NCI-H2081 treated with DMSO at 0.1 percent for 48 hours (cell line): ENCODE measurements around the gene MEF2C.

Experiments used
- DNase-seq: peaks from one replicate; lab custom pipeline; 2025; lab: John Stamatoyannopoulos, UW

MEF2C gene

DNA sequence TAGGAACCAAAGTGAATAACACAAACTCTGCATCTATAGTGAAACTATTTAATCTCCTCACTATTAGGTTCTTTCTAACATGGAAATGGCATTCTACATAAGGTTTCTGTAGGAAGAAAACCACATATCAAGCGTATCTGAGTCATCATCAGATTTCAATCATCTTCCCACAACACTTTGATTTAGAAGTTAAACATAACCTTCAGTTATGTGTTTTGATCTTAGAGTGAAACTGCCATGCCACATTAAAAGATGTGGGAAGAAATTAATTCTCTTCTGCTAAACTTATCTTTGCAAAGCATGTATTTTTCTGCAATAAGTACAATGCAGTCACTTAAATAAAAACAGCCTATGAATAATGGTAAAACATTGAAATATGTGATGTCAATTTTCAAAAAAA, 55.0 kb downstream of the MEF2C start:
- no peak for DNase-seq

DNA sequence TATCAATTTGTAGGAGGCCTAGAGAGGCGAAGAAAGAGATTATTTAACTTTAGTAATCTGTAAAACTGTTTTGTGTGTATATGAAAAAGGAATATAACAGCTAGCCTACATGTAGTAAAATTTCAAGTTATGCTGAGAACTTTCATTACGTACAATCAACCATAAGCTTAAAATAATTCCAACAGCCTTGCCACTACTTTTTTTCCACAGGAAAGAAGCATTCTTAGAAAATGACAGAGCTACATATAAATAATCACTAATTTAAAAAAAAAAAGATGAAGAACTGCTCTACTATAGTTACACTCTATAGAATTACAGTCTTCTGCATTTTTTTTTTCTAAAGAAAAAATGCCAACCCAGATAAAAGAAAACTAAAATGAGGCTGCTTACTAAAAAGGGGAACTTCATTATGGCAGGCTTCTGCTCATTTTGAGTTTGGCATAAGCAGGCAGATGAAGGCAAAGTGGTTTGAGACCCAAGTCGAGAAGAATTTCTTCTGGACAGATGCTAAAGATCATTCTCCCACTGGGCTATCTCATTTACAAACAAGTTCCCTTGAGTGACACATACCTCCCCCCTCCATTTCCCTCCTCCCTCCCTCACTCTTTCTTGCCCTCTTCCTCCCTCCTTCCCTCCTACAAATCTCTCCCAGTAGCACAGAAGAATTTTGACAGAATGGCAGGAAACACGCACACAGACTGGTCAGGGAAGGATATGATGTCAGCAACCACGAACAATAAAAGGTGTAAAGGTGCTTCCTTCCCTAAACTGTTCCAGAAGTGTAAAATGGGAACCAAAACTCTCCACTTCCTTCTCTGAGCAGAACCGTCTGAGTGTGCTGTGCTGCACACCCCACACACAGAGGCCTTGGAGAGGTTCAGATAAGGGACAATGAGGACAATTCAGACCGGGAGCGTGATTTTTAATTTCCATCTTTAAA, 56.1 kb downstream of the MEF2C start:
- DNase-seq, result no peak

DNA sequence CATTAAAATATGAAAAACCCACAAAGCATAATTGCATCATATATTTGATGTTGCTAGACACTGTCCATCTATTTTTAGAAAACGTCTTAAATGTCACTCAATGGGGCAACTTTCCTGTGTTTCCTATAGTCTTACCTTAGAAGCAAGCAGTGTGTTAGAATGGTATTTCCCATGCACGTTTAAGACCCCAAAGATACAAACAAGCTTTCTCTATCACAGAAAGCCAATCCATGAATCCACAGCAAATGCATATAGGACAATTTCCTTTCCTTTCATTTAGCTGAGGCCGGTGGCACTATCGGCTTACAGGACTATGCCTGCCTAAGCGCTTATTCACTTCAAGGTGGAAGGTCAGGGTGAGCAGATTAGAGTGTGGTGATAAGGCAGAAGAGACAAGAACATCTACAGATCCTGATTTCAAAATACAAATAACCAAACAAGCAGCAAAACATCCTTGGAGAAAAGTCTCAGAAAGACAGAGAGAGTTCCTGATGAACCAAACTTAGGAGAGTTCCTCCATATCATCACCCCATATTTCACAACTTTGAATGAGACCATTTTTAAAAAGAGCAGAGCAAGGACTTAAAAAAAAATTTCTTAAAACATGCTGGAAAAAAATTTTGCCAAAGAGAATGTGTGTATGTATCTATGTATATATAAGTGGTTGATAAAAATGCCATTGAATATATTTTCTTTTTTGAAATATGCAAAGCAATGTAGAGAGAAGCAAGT, 57.2 kb downstream of the MEF2C start:
- DNase-seq, result no peak

DNA sequence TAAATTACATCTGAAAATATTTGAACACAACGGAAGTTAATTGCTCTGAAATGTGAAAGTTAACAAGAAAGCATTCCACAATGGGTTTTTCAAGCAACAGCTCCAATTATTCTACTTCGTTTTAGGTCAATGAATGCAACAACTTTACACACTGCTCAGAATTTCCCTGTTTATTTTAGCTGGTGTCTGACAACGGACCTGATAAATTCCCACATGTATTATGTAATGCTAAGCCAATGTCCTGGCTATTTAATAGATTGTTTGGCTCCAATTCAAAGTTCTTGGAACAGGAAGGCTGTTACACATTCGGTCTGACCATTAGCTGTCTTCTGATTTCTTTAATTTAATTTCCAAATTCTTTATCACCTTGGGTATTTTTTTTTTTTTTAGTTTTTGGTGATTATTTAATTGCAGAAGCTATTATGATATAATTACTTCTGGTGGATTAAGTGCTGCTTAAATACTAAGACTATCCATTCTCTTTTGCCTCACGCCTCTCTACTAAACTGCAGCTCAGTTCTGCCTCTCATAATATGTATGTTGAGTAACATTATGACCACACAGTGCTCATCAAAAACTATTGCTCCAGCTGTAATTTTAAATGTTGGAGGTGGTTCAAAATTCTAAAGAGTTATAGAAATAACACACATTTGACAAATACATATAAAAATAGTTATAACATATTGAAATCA, 57.9 kb downstream of the MEF2C start:
- no peak for DNase-seq

DNA sequence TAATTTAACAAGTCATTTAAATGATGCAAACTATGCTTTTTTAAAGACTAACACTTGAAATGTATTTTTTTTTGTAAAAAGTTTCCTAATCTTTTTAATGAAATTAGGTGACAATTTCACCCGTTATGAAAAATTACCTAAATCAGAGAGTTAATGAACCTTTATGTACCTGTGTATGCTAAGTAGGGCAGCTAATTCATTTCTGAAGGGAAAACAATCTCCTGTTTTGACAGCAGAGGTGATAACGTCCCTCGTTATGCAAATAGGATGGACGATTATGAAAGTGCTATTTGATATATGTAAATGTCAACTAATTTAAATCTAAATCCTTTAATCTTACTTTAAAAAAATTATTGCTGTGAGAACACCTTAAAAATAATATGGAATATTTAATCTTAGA, 58.8 kb downstream of the MEF2C start:
- DNase-seq, result no peak

DNA sequence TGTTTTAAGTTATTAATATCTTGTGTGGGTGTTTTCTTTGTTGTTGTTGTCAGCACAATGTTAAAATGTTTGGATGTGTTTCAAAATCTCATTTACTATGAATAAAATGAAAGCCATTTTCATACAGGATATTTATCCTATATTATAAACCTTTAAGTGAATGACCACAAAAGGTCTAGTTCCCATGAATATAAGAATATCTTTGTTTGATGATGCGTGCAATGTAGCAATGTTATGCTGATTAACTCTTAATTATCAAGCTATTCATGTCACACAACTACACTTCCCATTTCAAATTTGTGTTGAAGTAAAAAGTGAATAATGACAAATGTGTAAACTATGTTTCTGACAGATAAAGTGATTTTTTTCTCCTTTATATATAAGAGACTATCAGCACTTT, 59.8 kb downstream of the MEF2C start:
- DNase-seq, result no peak

DNA sequence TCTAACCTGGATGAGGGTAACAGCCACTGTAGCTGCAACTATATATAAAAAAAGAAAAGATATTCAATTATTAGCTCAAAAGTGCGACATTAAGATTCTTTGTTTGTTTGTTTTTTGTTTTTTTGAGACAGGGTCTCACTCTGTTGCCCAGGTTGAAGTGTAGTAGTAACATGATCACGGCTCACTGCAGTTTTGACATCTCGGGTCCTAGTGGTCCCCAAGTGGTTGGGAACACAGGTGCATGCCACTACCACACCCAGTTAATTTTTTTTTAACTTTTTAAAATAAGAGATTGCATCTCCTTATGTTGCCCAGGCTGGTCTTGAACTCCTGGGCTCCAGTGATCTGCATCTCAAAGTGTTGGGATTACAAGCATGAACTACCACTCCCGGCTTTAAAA, 61.8 kb downstream of the MEF2C start:
- no peak for DNase-seq

DNA sequence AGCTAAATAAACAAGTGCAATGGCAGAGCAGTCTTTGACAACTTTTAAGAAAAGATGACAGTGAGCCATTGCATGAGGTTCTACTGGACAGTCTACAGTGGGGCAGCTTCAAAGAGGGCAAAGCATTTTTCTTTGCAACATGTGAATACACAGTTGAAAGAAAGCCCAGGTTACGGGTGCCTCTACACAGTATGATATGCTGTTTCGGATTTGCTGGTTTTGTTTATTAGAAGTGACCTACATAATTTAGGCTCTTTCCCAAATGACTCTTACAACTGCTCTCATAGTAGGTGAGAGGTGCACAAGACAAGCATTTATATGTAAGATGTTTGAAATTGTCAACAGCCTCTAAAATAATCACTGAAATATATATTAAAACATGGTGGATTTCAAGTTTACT, 62.4 kb downstream of the MEF2C start:
- no peak for DNase-seq

DNA sequence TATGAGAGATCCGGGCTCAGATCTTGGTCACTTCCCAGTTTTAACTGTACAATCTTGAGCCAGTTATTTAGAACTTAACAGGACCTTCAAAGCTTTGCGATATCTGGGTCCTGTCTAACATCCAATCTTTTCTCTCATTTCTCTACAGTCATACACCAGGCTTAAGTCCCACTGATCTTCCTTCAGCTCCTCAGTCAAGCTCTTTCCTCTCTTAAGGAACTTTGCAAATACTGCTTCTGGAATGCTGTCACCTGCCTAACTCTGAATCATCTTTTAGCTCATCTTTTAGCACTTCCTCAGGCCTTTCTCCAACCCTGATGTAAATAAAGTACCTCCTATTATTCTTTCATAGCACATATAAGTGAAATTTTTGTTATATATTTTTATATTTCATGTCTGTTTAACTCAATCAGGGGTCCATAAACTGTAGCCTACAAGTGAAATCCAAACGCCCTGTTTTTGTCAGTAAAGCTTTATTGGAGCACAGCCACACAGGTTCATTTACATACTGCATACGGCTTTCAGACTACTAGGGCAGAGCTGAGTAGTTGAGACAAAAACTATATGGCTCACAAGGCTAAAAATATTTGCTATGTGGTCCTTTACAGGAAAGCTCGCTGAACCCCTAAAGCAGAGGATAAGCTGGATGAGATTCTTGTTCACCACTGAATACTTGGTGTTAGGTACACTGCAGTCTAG, 63.5 kb downstream of the MEF2C start:
- no peak for DNase-seq

DNA sequence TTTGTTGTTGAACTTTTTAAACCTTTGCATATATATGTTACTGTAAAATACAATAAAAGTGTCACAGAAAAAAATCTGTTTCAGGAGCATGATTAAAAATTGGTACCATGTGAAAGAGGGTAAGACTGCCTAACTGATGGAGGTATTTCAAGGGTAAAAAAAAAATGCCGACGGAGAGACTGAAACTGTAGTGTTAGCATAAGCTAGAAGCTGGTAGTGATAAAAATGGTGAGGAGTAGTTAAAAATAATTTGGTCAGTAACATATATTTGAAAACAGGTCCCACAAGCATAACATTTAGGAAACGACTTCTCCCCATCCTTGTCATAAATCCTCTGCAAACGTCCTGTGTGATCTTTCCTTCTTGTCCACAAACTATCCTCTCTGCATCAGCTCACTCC, 64.7 kb downstream of the MEF2C start:
- DNase-seq, result no peak

DNA sequence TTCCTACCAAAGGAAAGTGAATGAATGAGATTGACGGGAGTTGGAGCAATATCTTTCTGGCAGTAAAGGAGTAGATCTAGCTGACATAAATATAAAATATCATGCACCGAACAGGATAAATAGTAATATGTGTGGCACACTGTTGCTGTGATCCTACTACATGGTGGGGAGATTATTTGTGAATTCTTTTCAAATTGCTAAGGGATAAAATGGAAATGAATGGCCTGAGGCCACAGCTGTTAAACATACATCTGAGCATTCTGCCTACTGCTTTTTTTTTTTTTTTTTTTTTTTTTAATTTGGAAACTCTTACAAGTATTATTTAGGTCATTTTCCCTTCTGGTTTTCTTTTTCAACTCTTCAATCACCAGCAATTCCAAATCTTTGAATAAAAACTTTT, 66.8 kb downstream of the MEF2C start:
- DNase-seq, result no peak

DNA sequence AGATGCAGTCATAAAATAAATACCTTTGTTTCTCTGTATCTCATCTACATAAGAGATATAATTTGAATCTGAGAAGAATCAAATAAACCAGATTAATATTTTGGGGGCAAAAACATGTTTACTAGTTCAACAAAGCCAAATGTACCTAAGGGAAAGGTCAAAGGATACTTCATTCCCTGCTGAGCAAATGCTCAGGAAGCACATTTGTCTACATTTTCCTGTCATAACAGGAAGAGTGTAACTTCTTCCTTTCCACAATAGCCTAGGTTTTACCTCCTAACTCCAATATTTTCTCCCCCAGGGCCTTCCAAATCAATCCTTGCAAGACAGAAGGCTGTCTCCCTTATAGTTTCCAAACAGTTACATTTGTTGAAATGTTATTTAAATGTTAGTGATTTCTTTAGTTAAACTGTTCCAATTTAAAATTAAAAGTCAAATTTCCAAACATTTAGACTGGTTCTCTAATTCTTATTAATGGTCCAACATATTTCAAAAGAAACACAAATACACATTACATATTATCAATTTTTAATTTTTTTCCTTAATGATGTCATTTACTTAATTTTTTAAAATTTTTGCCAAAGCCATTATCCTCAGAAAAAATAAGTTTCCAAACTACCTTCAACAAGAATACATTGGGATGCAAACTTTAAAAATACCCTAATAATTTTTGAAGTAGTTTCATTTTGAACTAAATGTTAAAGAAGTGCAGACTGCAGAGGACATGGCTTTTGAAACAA, 67.8 kb downstream of the MEF2C start:
- DNase-seq, result no peak

DNA sequence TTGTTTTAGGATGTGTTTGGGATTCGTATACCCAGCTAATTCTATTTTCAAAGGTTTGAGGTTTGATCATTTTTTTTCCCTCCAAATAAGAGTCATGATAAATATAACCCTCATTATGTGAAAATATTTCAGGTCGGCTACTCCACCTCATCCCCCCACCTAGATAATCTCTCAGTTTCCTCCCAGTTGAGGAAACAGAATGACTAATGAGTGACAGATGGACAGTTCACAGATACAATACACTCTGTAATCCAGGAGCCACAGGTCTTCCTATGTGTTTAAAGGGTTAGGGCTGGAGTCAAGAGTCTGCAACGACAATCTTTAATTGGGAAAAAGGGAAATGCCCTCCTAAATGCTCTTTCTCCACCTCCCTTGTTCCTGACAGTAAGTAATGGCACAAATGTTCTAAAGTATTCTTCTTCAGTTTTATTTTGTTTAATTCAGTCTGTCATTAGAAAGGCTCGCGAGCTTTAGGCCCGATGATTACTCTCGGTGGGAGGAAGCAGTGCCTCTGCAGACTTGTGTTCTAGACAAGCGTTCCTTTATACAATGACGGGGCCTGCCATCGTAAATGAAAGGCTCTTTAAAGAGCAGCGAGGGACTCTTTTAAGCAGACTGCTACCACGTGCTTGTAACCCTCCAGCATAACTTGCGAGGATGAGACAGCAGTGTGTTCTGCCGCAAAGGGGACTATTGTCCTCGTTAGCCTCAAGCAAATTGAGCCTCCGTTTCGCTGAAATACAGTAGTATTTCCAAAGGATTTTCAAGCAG, 69.0 kb downstream of the MEF2C start:
- no peak for DNase-seq

DNA sequence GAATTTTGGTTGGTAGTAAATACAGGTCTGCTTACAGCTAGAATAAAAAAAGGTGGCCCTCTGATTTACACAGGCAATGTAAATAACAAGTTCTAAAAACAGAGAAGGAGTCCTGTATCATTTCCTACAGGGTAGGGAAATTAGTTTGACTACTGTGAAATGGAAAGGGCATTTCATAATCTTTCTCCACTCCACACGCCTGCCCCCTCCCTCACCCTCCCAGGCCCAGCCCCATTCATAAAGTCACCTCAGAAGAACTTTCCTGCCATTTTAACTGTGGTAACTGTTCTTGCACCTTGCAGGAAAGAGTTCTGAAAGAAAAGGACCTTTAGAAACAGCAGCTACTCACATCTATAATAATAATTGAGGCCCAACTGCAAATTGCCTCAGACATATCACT, 69.7 kb downstream of the MEF2C start:
- no peak for DNase-seq

DNA sequence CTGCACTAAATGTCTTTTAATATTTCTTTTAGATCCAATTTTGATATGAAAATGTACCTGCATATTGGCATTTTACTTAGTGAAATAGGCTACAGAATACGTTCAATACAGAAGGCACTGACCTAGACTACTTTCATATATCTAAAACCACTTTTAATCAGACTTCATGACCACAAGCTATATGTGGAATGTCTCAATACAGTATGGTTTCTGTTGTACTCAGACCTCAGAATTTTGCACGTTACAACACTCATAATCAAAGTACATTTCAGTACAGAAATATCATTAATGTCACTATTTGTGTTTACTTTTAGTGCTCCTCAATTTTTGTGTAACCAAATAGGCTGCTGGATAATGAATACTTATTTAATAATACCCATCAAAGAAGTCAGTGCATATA, 74.8 kb downstream of the MEF2C start:
- no peak for DNase-seq

DNA sequence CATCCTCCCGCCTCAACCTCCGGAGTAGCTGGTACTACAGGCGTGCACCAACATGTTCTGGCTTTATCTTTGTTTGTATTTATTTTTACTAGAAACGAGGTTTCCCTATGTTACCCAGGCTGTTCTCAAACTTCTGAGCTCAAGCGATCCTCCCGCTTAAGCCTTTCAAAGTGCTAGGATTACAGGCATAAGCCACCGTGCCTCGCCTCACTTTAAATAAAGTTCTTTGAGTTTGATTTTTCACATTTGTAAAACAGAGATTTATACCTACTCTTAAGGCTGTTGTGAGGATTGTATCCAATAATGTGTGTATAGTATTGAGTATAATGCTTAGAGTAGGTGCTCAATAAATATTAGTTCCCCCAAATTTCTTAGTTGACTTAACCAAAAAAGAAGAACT, 75.7 kb downstream of the MEF2C start:
- no peak for DNase-seq

DNA sequence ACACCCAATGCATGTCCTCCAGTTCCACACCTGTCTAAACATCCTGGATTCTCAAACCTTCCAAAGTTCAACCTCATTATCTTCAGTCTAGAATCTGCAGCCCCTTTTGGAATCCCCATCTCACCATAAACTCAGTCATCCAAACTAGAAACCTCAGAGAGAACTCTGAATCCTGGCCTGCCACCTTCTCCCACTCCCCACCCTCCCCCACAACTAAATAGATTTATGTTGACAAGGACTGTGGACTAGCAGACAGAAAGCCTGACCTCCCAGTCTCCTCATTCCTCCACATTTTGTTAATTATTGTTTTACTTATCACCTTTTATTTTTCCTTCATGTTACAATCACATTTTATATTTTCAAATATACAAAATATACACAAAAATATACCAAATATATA, 76.6 kb downstream of the MEF2C start:
- no peak for DNase-seq

DNA sequence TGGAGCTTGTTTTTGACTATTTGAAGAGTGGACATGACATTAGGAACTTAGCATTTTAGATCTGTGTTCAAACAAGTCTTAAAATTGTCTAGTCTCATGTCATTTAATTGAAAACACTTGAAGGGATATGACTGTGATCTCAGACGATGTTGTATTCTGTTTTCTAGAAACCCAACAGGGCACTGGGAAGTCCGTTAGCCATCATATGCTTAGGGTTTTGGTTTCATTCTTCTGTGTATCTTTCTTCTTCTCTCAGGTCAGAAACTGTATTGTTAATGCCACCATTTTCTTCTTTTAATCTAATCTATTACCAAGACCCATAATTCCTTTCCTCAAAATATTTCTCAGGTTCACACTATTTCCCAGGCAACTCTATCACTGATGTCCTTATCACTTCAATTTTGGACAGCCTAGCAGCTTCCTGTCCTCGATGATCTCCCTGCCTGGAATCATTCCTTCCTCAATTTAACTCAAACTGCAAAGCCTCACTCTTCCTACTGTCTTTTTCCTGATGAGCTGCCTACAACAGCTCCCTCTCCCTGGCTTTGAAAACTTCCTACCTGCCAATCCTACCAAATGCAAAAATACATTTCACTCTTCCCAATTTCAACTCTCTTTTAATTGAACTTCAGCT, 77.7 kb downstream of the MEF2C start:
- no peak for DNase-seq

DNA sequence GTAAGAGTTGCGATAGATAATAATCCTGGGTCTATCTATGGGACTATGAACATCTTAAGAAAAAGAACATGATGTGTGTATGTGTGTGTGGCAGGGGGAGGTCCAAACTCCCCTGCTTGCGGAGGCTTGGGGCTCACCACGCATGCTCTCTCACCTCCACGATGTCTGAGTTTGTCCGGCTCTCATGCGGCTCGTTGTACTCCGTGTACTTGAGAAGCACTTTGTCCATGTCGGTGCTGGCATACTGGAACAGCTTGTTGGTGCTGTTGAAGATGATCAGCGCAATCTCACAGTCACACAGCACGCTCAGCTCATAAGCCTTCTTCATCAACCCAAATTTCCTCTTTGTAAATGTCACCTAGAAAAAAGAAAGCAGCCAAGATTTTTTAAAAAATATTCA, 78.5 kb downstream of the MEF2C start:
- DNase-seq, result no peak

DNA sequence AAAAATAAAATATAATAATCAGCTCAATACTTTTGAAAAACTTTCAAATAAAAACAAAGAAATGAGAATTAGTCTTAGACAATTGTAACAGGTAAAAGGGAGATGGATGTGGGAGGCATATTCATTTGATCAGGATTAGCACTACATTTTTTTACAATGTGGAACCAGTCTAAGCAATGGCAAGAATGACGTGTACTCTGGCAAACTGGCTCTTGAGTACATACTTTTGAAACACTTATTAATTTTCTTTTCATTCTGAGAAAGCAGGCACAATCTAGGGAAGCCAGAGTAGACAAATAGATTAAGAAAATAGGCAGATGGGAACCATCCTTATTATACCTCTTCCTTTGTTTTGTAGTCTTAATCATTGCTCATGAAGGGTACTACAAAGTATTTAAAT, 79.7 kb downstream of the MEF2C start:
- no peak for DNase-seq
